ENCODE measurements around the gene CHST1. TPM values are rescaled to one million over a fixed set of nuclear protein-coding genes. Genes with fewer than 3 reads are reported as not detected.
A peak's percentile ranks its signal among the peaks of the same experiment; 100 is the strongest.

Gene CHST1
- total RNA-seq, 1 donor from 2014 or later = 3.2 TPM

DNA sequence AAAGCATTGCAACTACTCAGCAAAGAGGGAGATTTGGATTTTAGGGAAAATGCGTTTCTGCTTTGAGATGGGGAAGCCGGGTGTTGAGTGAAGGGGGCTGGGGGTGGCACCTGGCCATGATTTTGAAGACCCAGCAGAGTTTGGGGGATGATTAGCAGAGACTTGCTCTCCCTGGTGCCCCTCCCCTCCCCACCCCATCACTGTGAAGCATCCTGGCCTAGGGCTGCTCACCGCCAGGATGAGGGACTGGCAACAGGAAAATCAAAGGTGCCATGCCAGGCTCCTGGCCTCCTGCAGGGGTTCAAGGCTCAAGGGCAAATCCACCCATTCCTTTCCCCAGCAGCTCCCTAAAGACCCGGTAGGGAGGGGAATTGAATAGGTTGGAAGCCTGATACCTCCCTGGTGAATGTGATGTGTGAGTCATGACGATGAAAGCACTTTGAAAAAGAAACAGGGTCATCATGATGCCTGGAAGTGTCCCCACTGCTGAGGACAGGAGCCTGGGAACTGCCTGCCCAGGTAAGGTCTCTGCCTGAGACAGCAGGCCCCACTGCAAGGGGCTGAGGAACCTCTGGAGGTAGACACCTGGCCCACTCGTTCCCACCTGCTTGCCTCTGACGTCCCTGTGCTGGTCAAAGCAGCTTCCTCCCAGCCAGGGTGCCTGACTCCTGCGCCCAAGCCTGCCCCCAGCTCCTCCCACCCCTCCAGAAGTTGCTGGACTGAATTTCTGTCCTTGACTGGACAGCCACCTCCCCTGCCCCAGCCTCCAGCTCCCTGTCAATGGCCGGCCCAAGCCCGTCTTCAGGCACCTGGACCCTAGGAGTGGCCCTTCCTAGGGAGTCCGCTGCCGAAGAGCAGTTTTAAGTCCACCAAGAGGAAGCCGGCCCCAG is 1.7 kb downstream of the CHST1 start:
- ATAC-seq (no peak), DNase-seq (ENCODE audit: missing footprints) (no peak)
- intact Hi-C loops (cut with DNase I) = loop anchor here (2.0 to 10.0 kb wide), 3 partner anchors 61 to 181 kb away; partner anchors contain the start of gene CRY2

DNA sequence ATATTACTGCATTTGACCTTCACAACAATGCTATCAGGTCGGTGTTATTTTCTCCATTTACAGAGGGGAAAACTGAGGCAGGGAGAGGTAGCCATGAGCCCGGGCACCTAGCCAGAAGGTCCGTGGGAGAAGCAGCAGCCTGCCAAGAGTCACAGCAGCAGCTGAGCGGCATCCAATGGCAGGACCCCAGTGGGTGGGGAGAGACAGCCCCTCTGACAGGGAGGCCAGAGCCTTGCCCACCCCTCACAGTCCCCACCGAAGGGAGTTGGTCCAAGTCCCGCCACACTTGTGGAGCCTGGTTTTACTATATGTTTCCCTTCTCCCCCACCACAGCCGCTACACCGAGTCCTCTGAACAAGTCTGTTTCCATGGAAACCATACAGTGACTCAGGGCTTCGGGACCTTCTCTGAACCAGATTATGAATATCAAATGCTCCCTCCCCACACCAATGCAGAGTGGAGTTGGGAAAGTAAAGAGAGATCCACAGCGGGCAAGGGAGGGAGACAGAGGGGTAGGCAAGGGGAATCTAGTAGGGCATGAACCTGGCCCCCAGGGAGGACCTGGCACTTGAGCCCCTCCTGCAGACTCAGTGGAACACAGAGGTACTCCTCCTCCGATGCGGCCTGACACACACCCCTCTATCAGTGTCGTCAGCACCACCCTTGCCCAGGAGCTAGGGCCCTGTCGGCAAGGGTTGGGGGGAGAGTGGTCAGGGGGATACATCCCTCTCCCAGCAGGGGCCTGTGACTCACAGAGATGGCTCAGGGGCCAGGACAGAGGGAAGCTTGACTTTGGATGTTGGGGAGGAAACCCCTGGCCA is 2.5 kb downstream of the CHST1 start:
- no peak for ATAC-seq
- no peak for DNase-seq (ENCODE audit: missing footprints)
- intact Hi-C loops (cut with DNase I) = loop anchor here (10.0 kb wide), 2 partner anchors 62 to 182 kb away; partner anchors contain the start of gene CRY2

DNA sequence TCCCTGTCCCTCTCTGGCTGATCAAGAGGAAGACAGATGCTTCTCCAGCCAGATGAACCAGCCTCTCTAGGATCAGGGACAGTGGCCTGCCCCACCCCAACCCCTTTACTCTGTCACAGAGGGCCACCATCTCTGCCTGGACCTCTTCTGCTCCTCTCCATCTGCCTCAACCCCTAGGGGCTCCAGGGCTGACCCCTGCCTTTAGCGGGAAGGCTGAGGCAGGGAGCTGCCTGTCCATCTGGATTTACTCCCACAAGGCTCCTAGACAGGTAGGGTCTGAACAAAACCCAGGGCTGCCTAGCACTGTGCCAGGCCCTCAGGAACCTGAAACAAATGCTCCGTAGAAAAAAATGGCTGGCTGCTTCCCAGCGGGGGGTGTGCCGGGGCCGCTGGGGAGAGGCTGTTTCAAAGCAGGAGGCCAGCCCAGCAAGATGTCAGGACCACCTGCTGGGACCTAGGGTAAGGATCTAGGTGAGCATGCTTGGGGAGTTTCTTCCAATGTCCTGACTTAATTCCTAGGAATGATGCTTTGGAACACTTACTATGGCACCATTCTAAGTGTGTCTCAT is 3.2 kb downstream of the CHST1 start:
- intact Hi-C loops (cut with DNase I) = loop anchor here (10.0 kb wide), 2 partner anchors 63 to 183 kb away; partner anchors contain the start of gene CRY2
- no peak for DNase-seq (ENCODE audit: missing footprints)
- no peak for ATAC-seq

DNA sequence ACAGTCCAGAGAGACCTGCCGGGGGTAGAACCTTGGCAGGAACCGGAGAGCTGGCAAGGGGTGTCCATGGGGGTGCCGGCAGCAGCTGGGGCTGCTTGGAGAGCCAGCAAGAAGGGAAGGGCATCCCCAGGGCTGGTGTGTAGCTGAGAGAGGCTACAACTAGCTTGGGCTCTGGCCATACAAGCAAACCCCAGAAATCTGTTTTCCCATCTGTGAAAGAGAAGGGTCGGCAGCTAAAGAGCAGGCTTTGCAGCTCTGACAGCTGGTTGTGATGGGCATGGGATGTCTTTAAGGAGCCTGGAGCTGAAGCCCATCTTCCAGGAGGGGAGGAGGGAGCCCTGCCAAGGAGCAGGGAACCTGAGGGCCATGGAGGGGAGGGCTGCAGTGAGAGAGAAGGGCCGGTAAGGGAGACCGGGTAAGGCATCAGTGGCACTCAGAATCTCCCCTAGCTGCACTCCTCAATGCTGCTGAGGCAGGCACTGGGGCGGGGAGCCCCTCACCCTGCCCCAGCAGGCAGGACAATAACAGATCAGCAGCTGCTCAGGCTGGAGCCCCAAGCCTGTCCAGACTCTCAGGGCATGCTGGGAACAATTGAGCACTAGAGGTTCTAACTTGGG is 3.9 kb downstream of the CHST1 start:
- ATAC-seq = no peak
- DNase-seq (ENCODE audit: missing footprints) = no peak
- intact Hi-C loops (cut with DNase I) = loop anchor here (10.0 kb wide), 2 partner anchors 63 to 183 kb away; partner anchors contain the start of gene CRY2

GRCh38 chr11:45660729-45661438 is 4.5 kb downstream of the CHST1 start:
- intact Hi-C loops (cut with DNase I) = loop anchor here (10.0 kb wide), 2 partner anchors 64 to 184 kb away; partner anchors contain the start of gene CRY2
- ATAC-seq (no peak), DNase-seq (ENCODE audit: missing footprints) (no peak)

GRCh38 chr11:45659818-45660160 is 5.6 kb downstream of the CHST1 start:
- ATAC-seq (no peak), DNase-seq (ENCODE audit: missing footprints) (no peak)
- intact Hi-C loops (cut with DNase I) = loop anchor here (5.0 to 10.0 kb wide), 6 partner anchors 52 to 297 kb away; partner anchors contain the start of gene CRY2

- intact Hi-C loops (cut with DNase I) = loop anchor here (5.0 kb wide), 4 partner anchors 52 to 297 kb away; no protein-coding TSS in a partner anchor
- DNase-seq (ENCODE audit: missing footprints) (no peak), ATAC-seq (no peak)
These were observed 6.2 kb downstream of the CHST1 start for GRCh38 chr11:45659031-45659817.

- ATAC-seq (peak; percentile 80), DNase-seq (ENCODE audit: missing footprints) (peak; percentile 80)
- intact Hi-C loops (cut with DNase I) = loop anchor here (5.0 kb wide), 4 partner anchors 51 to 296 kb away; no protein-coding TSS in a partner anchor
These were observed 7.0 kb downstream of the CHST1 start for GRCh38 chr11:45658292-45658991.

DNA sequence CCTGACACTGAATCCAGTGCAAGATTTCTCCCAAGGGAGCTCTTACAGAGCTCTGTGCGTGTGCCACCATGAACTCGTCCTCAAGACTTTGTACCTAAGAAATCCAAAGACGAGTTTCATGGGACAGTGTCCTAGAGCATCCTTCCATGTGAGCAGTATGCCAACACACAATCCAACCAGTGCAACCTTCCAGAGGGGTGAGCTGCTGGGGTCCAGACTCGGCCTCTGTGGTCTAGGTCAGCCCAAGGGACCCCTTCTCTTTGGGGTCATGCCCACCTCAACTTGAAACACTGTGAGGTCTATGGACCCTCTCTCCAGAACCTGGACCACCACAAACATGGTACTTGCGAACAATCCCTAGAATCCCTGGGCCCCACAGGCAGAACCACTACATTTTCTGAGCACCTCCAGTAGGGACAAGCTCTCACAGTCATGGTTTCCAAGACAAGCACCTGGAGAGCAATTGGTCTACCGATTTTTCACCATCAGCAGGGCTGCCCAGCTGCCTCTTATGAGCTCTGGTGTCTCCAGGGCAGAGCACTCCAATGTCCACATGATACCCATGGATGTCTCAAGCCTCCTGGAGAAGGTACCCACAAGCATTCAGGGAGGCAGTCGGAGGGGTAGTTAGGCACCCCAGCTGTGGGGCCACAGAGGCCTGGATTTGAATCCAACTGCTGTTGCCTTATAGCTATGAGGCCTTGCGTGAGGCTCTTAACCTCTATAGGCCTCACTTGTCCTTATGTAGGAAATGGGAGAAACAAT is 7.7 kb downstream of the CHST1 start:
- ATAC-seq (no peak), DNase-seq (ENCODE audit: missing footprints) (no peak)
- intact Hi-C loops (cut with DNase I) = loop anchor here (5.0 kb wide), 4 partner anchors 50 to 295 kb away; no protein-coding TSS in a partner anchor

- no peak for DNase-seq (ENCODE audit: missing footprints)
- intact Hi-C loops (cut with DNase I) = loop anchor here (2.0 to 5.0 kb wide), 5 partner anchors 49 to 294 kb away; no protein-coding TSS in a partner anchor
These were observed 9.6 kb downstream of the CHST1 start for GRCh38 chr11:45655831-45656230.

DNA sequence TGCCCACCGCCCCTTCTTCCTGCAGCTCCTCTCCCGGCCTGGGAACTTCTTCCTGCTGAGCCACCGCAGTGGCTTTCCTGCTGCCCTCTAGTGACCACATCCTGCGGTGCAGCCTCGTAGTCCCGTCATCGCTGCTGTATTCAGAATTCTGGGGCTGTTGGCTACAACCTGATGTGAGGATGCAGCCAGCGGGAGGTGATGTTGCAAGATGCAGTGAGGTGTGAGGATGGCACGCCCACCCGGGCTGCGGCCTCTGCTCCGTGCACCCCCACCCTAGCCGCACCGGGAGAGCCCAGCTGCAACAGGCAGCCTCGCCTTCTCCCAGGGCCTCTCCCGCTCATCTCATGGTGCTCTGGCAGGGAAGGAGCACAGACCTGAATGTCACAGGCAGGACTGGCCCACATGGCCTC is 10.1 kb downstream of the CHST1 start:
- peak; percentile 68 for ATAC-seq
- peak; percentile 83 for DNase-seq (ENCODE audit: missing footprints)
- intact Hi-C loops (cut with DNase I) = loop anchor here (2.0 to 5.0 kb wide), 5 partner anchors 48 to 293 kb away; no protein-coding TSS in a partner anchor

More at GRCh38 chr11:45655831-45656230, 9.6 kb downstream of the CHST1 start:
- no peak for ATAC-seq

GRCh38 chr11:45655012-45655283 is 10.5 kb downstream of the CHST1 start:
- intact Hi-C loops (cut with DNase I) = loop anchor here (2.0 to 5.0 kb wide), 5 partner anchors 48 to 293 kb away; no protein-coding TSS in a partner anchor
- DNase-seq (ENCODE audit: missing footprints) = no peak
- ATAC-seq = no peak

GRCh38 chr11:45654231-45655011 is 11.0 kb downstream of the CHST1 start:
- intact Hi-C loops (cut with DNase I) = loop anchor here (2.0 to 5.0 kb wide), 5 partner anchors 47 to 292 kb away; no protein-coding TSS in a partner anchor
- ATAC-seq (no peak), DNase-seq (ENCODE audit: missing footprints) (no peak)

DNA sequence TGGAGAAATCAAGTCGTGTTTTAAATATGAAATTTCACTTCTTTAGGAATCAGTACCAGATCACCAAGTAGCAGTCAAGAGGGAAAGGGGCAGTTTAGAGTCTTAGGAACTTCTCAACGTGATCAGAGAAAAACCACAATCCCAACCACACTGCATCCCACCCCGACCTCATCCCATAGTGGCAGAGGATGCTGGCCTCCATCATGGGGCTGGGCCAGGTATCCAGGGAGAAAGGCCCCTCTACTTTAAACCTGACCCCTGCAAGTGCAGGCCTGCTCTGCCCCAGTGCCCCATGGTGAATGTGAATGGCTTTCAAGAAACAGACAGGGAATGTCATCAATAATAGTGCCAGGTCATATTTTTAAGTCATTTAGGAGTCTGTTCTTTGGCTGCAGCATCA is 12.1 kb downstream of the CHST1 start:
- intact Hi-C loops (cut with DNase I) = no loop called here
- ATAC-seq (no peak), DNase-seq (ENCODE audit: missing footprints) (no peak)

DNA sequence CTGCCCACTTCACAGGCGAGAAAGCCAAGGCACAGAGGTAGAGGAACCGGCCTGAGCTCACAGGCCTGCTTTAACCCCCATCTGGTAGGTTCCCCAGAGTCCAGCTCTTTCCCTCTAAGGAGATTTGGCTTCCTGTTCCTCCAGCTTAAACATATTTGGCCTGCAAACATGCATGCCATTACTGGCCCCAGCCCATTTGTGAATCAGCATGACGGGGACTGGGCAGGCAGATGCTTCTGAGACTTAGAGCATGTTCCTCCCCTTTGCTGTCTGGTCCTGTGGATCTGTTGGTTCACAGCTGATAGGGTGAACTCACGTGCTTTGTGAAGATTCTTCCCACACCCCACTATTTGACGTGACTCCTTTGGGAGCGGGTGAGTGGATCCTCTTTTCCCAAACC is 12.6 kb downstream of the CHST1 start:
- ATAC-seq = no peak
- DNase-seq (ENCODE audit: missing footprints) = no peak
- intact Hi-C loops (cut with DNase I) = no loop called here
